Endothelial cell of umbilical vein (primary cell): Measurements from ENCODE around the gene PIK3CB.

Experiments used
- CTCF ChIP-seq, 2 donors: IDR thresholded peaks; 1 replicate in 1 of 2; 2 replicates in 1 of 2; pipeline ENCODE4 v1.5.1; 2011; ENCODE audit warnings: low read length in 2 of 2, mild to moderate bottlenecking in 2 of 2, moderate library complexity in 2 of 2, control low read depth in 1 of 2, inconsistent platforms in 1 of 2, low read depth in 1 of 2; ENCODE audit not compliant: insufficient read depth in 1 of 2; ENCODE audit errors: extremely low read depth in 1 of 2
- EZH2 ChIP-seq: IDR thresholded peaks from 2 replicates; pipeline ENCODE4 v1.6.1; 2012; ENCODE audit warnings: borderline replicate concordance, low read depth, mild to moderate bottlenecking, moderate library complexity, low read length, inconsistent platforms; ENCODE audit not compliant: severe bottlenecking
- GATA2 ChIP-seq: IDR thresholded peaks from 2 replicates; pipeline ENCODE4 v1.7.0; 2011; ENCODE audit warnings: low read depth, mild to moderate bottlenecking, moderate library complexity, mixed read lengths, low read length; ENCODE audit not compliant: insufficient read length, insufficient read depth
- JUN ChIP-seq: IDR thresholded peaks from 2 replicates; pipeline ENCODE4 v1.6.1; 2011; ENCODE audit warnings: borderline replicate concordance, low read depth; ENCODE audit not compliant: insufficient read length, insufficient read depth
- POLR2A ChIP-seq: IDR thresholded peaks from 2 replicates; pipeline ENCODE4 v1.6.1; 2012; ENCODE audit warnings: low read depth, mild to moderate bottlenecking, control low read depth, low read length
- POLR2AphosphoS5 ChIP-seq: IDR thresholded peaks from 2 replicates; pipeline ENCODE4 v1.6.1; 2012; ENCODE audit warnings: low read depth, mild to moderate bottlenecking, control low read depth, low read length, moderate library complexity; ENCODE audit not compliant: insufficient read depth

DNA sequence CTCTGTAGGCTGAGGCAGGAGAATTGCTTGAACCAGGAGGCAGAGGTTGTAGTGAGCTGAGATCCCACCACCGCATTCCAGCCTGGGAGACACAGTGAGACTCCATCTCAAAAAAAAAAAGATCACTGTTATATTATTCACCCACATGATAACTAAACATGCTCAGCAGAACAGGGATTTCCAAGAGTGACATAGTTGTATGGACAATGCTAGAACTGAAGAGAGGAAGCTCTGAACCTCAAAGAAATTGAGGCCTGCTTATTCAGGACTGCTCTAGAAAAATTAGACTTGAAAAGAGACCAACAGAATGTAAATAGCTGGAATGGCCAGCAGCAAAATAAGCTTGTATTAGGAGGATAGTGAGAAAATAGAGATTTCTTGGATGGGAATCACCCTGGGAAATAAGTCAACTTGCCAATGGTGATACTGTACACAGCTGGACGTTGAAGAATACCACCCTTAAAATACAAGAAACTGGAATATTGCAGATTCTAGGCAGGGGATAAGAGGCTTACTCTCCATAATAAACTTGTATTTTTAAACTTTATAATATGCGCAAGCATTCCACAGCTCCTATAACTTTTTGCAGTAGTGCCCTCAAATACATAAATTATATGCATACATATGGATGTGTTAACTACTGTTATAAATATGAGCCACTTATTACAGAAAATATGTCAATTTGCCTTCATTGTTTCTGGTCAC lies 28.2 kb downstream of the PIK3CB start:
- TF ChIP-seq CTCF (IDR thresholded peaks at IDR 0.05; ENCODE audit: extremely low read depth in 1 of 2, insufficient read depth in 1 of 2, low read depth in 1 of 2, low read length in 2 of 2) (no peak), JUN (no peak), POLR2AphosphoS5 (no peak), GATA2 (no peak), EZH2 (no peak), POLR2A (no peak)
